Measurements from ENCODE around the gene ARGFX.
"Not testable (repeated sequence)": the region's sequence is repeated elsewhere in the genome, so short reads cannot be mapped to it uniquely, and the experiment has no call there.

The ARGFX gene

DNA sequence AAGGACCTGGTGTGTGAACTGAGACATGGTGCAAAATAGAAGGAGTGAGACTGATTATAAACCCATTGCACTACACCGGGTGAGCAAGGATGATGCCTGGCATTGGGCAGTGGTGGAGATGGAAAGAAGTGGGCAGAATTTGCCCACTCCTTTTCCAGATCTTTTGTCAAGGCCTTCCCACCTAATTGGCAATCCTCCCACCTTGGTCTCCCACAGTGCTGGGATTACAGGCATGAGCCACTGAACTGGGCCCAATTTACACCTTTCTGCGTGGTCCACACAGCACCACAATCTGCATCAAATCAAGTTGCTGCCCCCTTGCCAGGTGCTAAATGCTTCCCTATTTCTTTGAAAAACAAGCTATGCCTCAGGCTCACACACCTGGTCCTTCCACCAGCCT lies 30.8 kb downstream of the ARGFX start:
- FAIRE-seq (no peak), DNase-seq (ENCODE audit: insufficient read length, low spot score) (no peak)

DNA sequence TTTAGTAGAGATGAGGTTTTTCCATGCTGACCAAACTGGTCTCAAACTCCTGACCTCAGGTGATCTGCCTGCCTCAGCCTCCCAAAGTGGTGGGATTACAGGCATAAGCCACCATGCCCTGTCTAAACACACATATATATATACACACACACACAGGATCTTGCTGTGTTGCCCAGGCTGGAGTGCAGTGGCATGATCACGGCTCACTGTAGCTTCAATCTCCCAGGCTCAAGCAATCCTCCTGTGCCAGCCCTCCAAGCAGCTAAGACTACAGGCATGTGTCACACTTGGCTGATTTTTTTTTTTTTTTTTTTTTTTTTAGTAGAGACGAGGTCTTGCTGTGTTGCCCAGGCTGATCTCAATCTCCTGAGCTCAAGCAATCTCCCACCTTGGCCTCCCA lies 32.2 kb downstream of the ARGFX start:
- not testable (repeated sequence) for FAIRE-seq; DNase-seq (ENCODE audit: insufficient read length, low spot score)

DNA sequence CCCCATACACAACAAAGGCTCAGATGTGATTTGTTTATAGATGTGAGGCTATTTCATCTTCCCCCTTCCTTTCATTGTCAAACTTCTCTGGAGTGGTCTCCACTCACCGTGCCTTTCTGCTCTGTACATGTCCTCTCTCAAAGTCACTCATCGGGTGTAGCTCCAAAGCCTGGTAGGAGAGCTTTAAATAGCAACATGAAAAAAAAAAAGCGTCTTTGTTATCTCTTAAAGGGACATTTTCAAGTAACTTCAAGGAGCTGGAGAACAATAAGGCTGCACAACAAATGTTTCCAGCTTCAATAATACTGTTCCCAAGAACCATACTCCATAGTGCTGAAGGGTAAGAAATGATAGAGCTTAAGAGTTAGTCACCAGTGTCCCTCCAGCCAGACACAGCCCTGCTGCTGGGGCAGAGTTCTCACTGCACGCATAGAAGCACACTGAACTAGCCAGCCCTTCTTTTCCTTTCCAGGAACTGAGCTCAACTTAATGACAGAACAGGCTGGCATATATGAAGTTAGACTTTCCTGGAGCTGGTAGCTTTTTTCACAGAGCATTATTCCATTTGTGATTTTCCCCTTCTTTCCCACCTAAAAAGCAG lies 33.6 kb downstream of the ARGFX start:
- FAIRE-seq = no peak

DNA sequence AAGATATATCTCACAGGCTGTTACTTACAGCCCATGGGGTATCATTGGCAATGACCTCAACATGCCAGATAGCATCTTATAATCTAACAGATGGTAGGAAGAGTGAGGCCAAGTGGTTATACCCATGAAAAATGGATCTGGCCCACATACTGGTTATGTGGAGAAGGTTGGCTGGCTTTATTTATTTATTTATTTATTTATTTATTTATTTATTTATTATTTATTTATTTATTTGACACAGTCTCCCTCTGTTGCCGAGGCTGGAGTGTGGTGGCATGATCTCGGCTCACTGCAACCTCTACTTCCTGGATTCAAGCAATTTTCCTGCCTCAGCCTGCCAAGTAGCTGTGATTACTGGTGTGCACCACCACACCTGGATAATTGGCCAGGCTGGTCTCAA lies 37.0 kb downstream of the ARGFX start:
- FAIRE-seq (no peak), DNase-seq (ENCODE audit: insufficient read length, low spot score) (no peak)

More for the DNA sequence above, 33.6 kb downstream of the ARGFX start:
- no peak for DNase-seq (ENCODE audit: insufficient read length, low spot score)

- DNase-seq (ENCODE audit: insufficient read length, low spot score) (no peak), FAIRE-seq (no peak)
Measured at GRCh38 chr3:121606106-121606505, 38.4 kb downstream of the ARGFX start.
